22Rv1 (cell line): ENCODE measurements around the gene FKRP.

Experiments
- ZFX ChIP-seq: fragments of 450-650 bp; IDR thresholded peaks from 2 replicates; pipeline ENCODE4 v1.6.1; 2017; ENCODE audit warnings: antibody characterized with exemption, borderline replicate concordance
- TF ChIP-seq, protein P1 (sequence below): fragments of 450-650 bp; IDR thresholded peaks from 2 replicates; pipeline ENCODE4 v1.5.1; 2017; ENCODE audit warnings: mild to moderate bottlenecking

DNA sequence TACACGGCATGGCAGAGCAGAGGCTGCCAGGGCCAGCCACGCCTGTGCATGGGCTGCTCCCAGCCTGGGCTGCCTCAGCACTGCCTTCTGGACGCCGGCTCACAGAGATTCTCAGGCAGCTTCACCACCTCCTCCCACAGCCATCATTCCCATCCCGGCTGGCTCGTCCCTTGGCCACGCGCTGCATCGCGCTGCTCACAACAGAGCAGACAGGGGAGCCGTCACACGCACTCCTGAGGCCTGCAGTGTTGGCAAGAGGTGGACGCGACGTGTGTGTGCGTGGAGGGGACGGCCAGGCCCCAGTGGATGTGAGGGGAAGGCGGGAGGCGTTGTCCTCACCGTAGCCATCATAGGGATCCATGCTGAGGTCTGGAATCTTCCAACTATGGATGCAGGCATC is 21.4 kb upstream of the FKRP start:
- TF ChIP-seq, protein P1, sequence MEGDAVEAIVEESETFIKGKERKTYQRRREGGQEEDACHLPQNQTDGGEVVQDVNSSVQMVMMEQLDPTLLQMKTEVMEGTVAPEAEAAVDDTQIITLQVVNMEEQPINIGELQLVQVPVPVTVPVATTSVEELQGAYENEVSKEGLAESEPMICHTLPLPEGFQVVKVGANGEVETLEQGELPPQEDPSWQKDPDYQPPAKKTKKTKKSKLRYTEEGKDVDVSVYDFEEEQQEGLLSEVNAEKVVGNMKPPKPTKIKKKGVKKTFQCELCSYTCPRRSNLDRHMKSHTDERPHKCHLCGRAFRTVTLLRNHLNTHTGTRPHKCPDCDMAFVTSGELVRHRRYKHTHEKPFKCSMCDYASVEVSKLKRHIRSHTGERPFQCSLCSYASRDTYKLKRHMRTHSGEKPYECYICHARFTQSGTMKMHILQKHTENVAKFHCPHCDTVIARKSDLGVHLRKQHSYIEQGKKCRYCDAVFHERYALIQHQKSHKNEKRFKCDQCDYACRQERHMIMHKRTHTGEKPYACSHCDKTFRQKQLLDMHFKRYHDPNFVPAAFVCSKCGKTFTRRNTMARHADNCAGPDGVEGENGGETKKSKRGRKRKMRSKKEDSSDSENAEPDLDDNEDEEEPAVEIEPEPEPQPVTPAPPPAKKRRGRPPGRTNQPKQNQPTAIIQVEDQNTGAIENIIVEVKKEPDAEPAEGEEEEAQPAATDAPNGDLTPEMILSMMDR: no peak
- TF ChIP-seq ZFX: no peak
